Islet of Langerhans (tissue), 1 donor: ENCODE data around the gene POC5.

Experiments used
- FAIRE-seq: peaks from one replicate; lab custom pipeline; 2011; peaks lifted over from hg19 to GRCh38; lab: Jason Lieb, UNC

Gene POC5

GRCh38 chr5:75660678-75661465 is 56.4 kb downstream of the POC5 start:
- FAIRE-seq: no peak

- no peak for FAIRE-seq
Measured at GRCh38 chr5:75659791-75660450, 57.3 kb downstream of the POC5 start.

- peak; percentile 91 for FAIRE-seq
Measured at GRCh38 chr5:75656311-75657003, 60.8 kb downstream of the POC5 start.

- FAIRE-seq: no peak
Measured at GRCh38 chr5:75654693-75655295, 62.4 kb downstream of the POC5 start.

- no peak for FAIRE-seq
Measured at GRCh38 chr5:75653521-75653920, 63.7 kb downstream of the POC5 start.

- FAIRE-seq: no peak
Measured at GRCh38 chr5:75651575-75652238, 65.5 kb downstream of the POC5 start.

GRCh38 chr5:75648712-75649111 is 68.5 kb downstream of the POC5 start:
- no peak for FAIRE-seq

- no peak for FAIRE-seq
Measured at GRCh38 chr5:75640826-75641225, 76.4 kb downstream of the POC5 start.

- no peak for FAIRE-seq
Measured at GRCh38 chr5:75640395-75640794, 76.8 kb downstream of the POC5 start.

GRCh38 chr5:75639535-75640311 is 77.5 kb downstream of the POC5 start:
- FAIRE-seq: no peak

- FAIRE-seq: no peak
Measured at GRCh38 chr5:75637949-75638348, 79.3 kb downstream of the POC5 start.

- no peak for FAIRE-seq
Measured at GRCh38 chr5:75632321-75632720, 84.9 kb downstream of the POC5 start.

- no peak for FAIRE-seq
Measured at GRCh38 chr5:75630875-75631274, 86.4 kb downstream of the POC5 start.

GRCh38 chr5:75627801-75628200 is 89.4 kb downstream of the POC5 start:
- no peak for FAIRE-seq

GRCh38 chr5:75626959-75627358 is 90.3 kb downstream of the POC5 start:
- FAIRE-seq: no peak
